SH-SY5Y (cell line): ENCODE data around the gene CCDC85A.

ENCODE experiments used
- GATA2 ChIP-seq: IDR thresholded peaks from 2 replicates; pipeline ENCODE4 v1.6.1; 2011; ENCODE audit warnings: mild to moderate bottlenecking, low read depth, low read length
- GATA3 ChIP-seq: IDR thresholded peaks from 2 replicates; pipeline ENCODE4 v1.6.1; 2011; ENCODE audit warnings: low read depth, mild to moderate bottlenecking, low read length, moderate library complexity

- TF ChIP-seq GATA2 (no peak), GATA3 (no peak)
Observed at GRCh38 chr2:56260415-56260814, 76.6 kb downstream of the CCDC85A start.
